ENCODE measurements around the gene STX18. TPM values are rescaled to one million over a fixed set of nuclear protein-coding genes. Genes with fewer than 3 reads are reported as not detected.

STX18 gene
- total RNA-seq, 1 experiment from 2014 or later: 20.9 TPM

- Histone ChIP-seq H2BK20ac (ENCODE audit: low read depth, low read length, poor library complexity, severe bottlenecking) (no peak overlapping the region), H2AFZ (ENCODE audit: low read length) (no peak overlapping the region), H3K79me1 (ENCODE audit: insufficient read depth, low read depth, low read length, poor library complexity, severe bottlenecking) (peaks cover 4% of the 10 kb centered on the region), H3K79me2 (ENCODE audit: insufficient read depth, low read length) (peaks cover 3% of the 10 kb centered on the region; the same call in 1 of the 2 replicates), H2BK120ac (ENCODE audit: low read depth, low read length, poor library complexity, severe bottlenecking) (no peak overlapping the region), H2BK5ac (ENCODE audit: insufficient read length, low read length) (no peak overlapping the region), H3K14ac (ENCODE audit: insufficient read depth, low read length) (no peak overlapping the region), H3K27ac (ENCODE audit: insufficient read length, low read depth, low read length) (no peak overlapping the region), H3K23ac (ENCODE audit: insufficient read length, low read depth, low read length) (no peak overlapping the region), H3K18ac (ENCODE audit: insufficient read length, low read depth, low read length) (no peak overlapping the region), H2BK12ac (ENCODE audit: insufficient read length, low read depth, low read length) (no peak overlapping the region), H3K4me1 (ENCODE audit: insufficient read depth, low read length) (no peaks in the 10 kb centered on the region), H3K56ac (ENCODE audit: insufficient read length, low read depth, low read length) (no peak overlapping the region), H3K9me3 (ENCODE audit: control insufficient read depth, low read depth, low read length) (no peaks in the 10 kb centered on the region), H3K27me3 (ENCODE audit: insufficient read depth, low read length) (no peaks in the 10 kb centered on the region), H3K4me2 (ENCODE audit: insufficient read depth, insufficient read length, low read length) (no peak overlapping the region), H3K4ac (ENCODE audit: low read depth, low read length) (no peak overlapping the region), H4K20me1 (ENCODE audit: control insufficient read depth, insufficient read depth, insufficient read length) (no peaks in the 10 kb centered on the region), H2AK5ac (ENCODE audit: insufficient read length, low read length) (no peak overlapping the region), H2BK15ac (ENCODE audit: low read depth, low read length) (no peak overlapping the region), H4K91ac (ENCODE audit: insufficient read length, low read depth, low read length) (no peak overlapping the region), H4K5ac (ENCODE audit: insufficient read length, low read depth, low read length) (no peak overlapping the region), H4K8ac (replicated peaks; ENCODE audit: insufficient read length, low read depth, low read length) (no peak overlapping the region), H3K9ac (ENCODE audit: extremely low read depth, insufficient read length, low read length) (no peak overlapping the region), H3T11ph (ENCODE audit: low read length) (no peak overlapping the region), H3K23me2 (ENCODE audit: insufficient read length, low read depth, low read length, poor library complexity, severe bottlenecking) (no peaks in the 10 kb centered on the region)
- TF ChIP-seq CTCF (conservative IDR thresholded peaks at IDR 0.05): no peak
- Mint-ChIP-seq H3K4me1 (peaks cover 2 to 3% of the 10 kb centered on the region in 2 experiments; a peak in 3 of 4 replicates), H3K36me3 (ENCODE audit: insufficient read depth in 1 of 3, low read depth in 3 of 3) (no peaks in the 10 kb centered on the region), H3K4me3 (no peak overlapping the region), H3K27ac (no peak overlapping the region), H3K27me3 (ENCODE audit: low read depth) (no peaks in the 10 kb centered on the region), H3K9me3 (no peaks in the 10 kb centered on the region)
- DNase-seq: no peak
- no CpG with 5 or more reads among the region's 3 CpGs for WGBS (ENCODE audit: extremely low coverage, insufficient read length, low lambda C conversion rate)
Observed at GRCh38 chr4:4532371-4533154, 9.3 kb downstream of the STX18 start.
